A549 (cell line): ENCODE measurements around the gene IQCB1. TPM values are rescaled to one million over a fixed set of nuclear protein-coding genes. Genes with fewer than 3 reads are reported as not detected.
A peak's percentile ranks its signal among the peaks of the same experiment; 100 is the strongest.

Experiments
- ATAC-seq, 2 experiments: fragments of 200-7000 bp in 1 of 2; fragments of >200 bp in 1 of 2; cut with Nextera tagmentation in 1 of 2; cut with Tn5 transposase in 1 of 2; 3 replicates each; pipeline versions ENCODE4 v1.8.0 to v1.9.1; 2018 to 2020; ENCODE audit warnings: mild to moderate bottlenecking in 1 of 2, moderate library complexity in 1 of 2
- CTCF ChIA-PET: fragments of 300-600 bp; sonication (Branson Sonifier 250); formaldehyde crosslinking; extraction: SDS; loops from one replicate; lab custom pipeline; 2021; ENCODE audit warnings: antibody characterized with exemption, inconsistent platforms; lab: Yijun Ruan, JAX
- POLR2A ChIA-PET: fragments of 350-600 bp; formaldehyde crosslinking; extraction: SDS; loops from one replicate; lab custom pipeline; 2021; ENCODE audit warnings: antibody characterized with exemption, inconsistent platforms; lab: Yijun Ruan, JAX
- DNase-seq, 2 experiments: peaks; one replicate each; pipeline versions ENCODE4 v3.0.0 to v3.0.0-alpha.2; 2011 to 2016; ENCODE audit warnings: low read depth in 1 of 2, low spot score in 1 of 2
- FAIRE-seq: peaks from 2 replicates; lab custom pipeline; 2011; peaks lifted over from hg19 to GRCh38; lab: Jason Lieb, UNC
- H3K27ac ChIP-seq, 2 experiments: fragments of >200 bp; sonication (Bioruptor Twin); formaldehyde crosslinking; 3 replicates each; pipeline ENCODE4 v1.5.1; 2016 to 2017
- H3K4me1 ChIP-seq: fragments of >200 bp; sonication (Bioruptor Twin); formaldehyde crosslinking; 3 replicates; pipeline ENCODE4 v1.6.1; 2016
- H3K4me2 ChIP-seq: fragments of >200 bp; sonication (Bioruptor Twin); formaldehyde crosslinking; 3 replicates; pipeline ENCODE4 v1.6.1; 2016
- H3K4me3 ChIP-seq: fragments of >200 bp; sonication (Bioruptor Twin); formaldehyde crosslinking; 3 replicates; pipeline ENCODE4 v1.5.1; 2016
- H3K9me3 ChIP-seq: fragments of >200 bp; sonication (Bioruptor Twin); formaldehyde crosslinking; 3 replicates; pipeline ENCODE4 v1.6.1; 2016
- CHD2 ChIP-seq: fragments of 150-350 bp; IDR thresholded peaks from 2 replicates; pipeline ENCODE4 v1.6.1; 2014; ENCODE audit warnings: low read length; ENCODE audit not compliant: partially characterized antibody
- EHMT2 ChIP-seq: fragments of 200-600 bp; sonication (generic); IDR thresholded peaks from 2 replicates; pipeline ENCODE4 v1.6.1; 2016; ENCODE audit warnings: antibody characterized with exemption, low read depth, mild to moderate bottlenecking, moderate library complexity
- EP300 ChIP-seq, 2 experiments: fragments of >200 bp; sonication (Bioruptor Twin); formaldehyde crosslinking; IDR thresholded peaks; 2 replicates in 1 of 2; 3 replicates in 1 of 2; pipeline ENCODE4 v1.6.1; 2016 to 2017
- FOSB ChIP-seq: fragments of 250-450 bp; sonication (Bioruptor Pico); IDR thresholded peaks from 2 replicates; pipeline ENCODE4 v1.5.0; 2020; ENCODE audit warnings: mild to moderate bottlenecking, moderate library complexity
- FOXS1 ChIP-seq: fragments of 250-450 bp; sonication (Bioruptor Pico); IDR thresholded peaks from 2 replicates; pipeline ENCODE4 v1.5.0; 2020; ENCODE audit warnings: mild to moderate bottlenecking, moderate library complexity
- HOXB5 ChIP-seq: fragments of 250-450 bp; sonication (Bioruptor Pico); IDR thresholded peaks from 2 replicates; pipeline ENCODE4 v1.5.0; 2020; ENCODE audit warnings: mild to moderate bottlenecking, moderate library complexity
- JUN ChIP-seq, 2 experiments: fragments of >200 bp; sonication (Bioruptor Twin); formaldehyde crosslinking; IDR thresholded peaks; 2 replicates in 1 of 2; 3 replicates in 1 of 2; pipeline ENCODE4 v1.6.1; 2016 to 2017
- JUNB ChIP-seq: fragments of >200 bp; sonication (Bioruptor Twin); formaldehyde crosslinking; IDR thresholded peaks from 2 replicates; pipeline ENCODE4 v1.6.1; 2016
- KDM1A ChIP-seq: fragments of 200-600 bp; sonication (generic); IDR thresholded peaks from 2 replicates; pipeline ENCODE4 v1.6.1; 2016; ENCODE audit warnings: low read depth, mild to moderate bottlenecking
- MAFK ChIP-seq: fragments of 450-650 bp; IDR thresholded peaks from 2 replicates; pipeline ENCODE4 v1.6.1; 2014; ENCODE audit not compliant: partially characterized antibody
- MAZ ChIP-seq: fragments of 150-350 bp; IDR thresholded peaks from 2 replicates; pipeline ENCODE4 v1.6.1; 2014; ENCODE audit warnings: antibody characterized with exemption, low read depth, low read length, borderline replicate concordance
- NR3C1 ChIP-seq: fragments of >200 bp; sonication (Bioruptor Twin); formaldehyde crosslinking; IDR thresholded peaks from 3 replicates; pipeline ENCODE4 v1.6.1; 2017
- PHF8 ChIP-seq: fragments of 200-600 bp; sonication (generic); IDR thresholded peaks from 2 replicates; pipeline ENCODE4 v1.6.1; 2016; ENCODE audit warnings: low read depth, mild to moderate bottlenecking, antibody characterized with exemption, moderate library complexity, borderline replicate concordance
- POLR2A ChIP-seq: IDR thresholded peaks from 2 replicates; pipeline ENCODE4 v1.6.1; 2012; ENCODE audit warnings: mild to moderate bottlenecking, low read length
- POLR2AphosphoS2 ChIP-seq: conservative IDR thresholded peaks from 2 replicates; pipeline ENCODE4 v1.6.1; 2012; ENCODE audit warnings: low read length, improper control_type of control experiment, inconsistent platforms
- RAD21 ChIP-seq, 2 experiments: fragments of >200 bp in 1 of 2; sonication (Bioruptor Twin) in 1 of 2; formaldehyde crosslinking in 1 of 2; IDR thresholded peaks in 1 of 2; conservative IDR thresholded peaks in 1 of 2; 2 replicates in 1 of 2; 3 replicates in 1 of 2; pipeline ENCODE4 v1.6.1; 2012 to 2018; ENCODE audit warnings: inconsistent platforms in 1 of 2
- RARB ChIP-seq: fragments of 250-450 bp; sonication (Bioruptor Pico); IDR thresholded peaks from 2 replicates; pipeline ENCODE4 v1.8.0; 2021; ENCODE audit warnings: mild to moderate bottlenecking, moderate library complexity
- RCOR1 ChIP-seq: fragments of 150-350 bp; IDR thresholded peaks from 2 replicates; pipeline ENCODE4 v1.6.1; 2014; ENCODE audit warnings: antibody characterized with exemption, low read length, low read depth
- RFX5 ChIP-seq: fragments of 450-650 bp; IDR thresholded peaks from 2 replicates; pipeline ENCODE4 v1.7.1; 2014; ENCODE audit warnings: antibody characterized with exemption, mild to moderate bottlenecking, moderate library complexity
- SMC3 ChIP-seq: fragments of >200 bp; sonication (Bioruptor Twin); formaldehyde crosslinking; IDR thresholded peaks from 3 replicates; pipeline ENCODE4 v1.6.1; 2018; ENCODE audit warnings: inconsistent platforms
- TFCP2L1 ChIP-seq: fragments of 250-450 bp; sonication (Bioruptor Pico); IDR thresholded peaks from 2 replicates; pipeline ENCODE4 v1.5.0; 2021; ENCODE audit warnings: mild to moderate bottlenecking
- ZFP36 ChIP-seq: fragments of 450-650 bp; IDR thresholded peaks from 2 replicates; pipeline ENCODE4 v1.6.1; 2014; ENCODE audit warnings: borderline replicate concordance; ENCODE audit not compliant: partially characterized antibody
- ZSCAN20 ChIP-seq: fragments of 250-450 bp; sonication (Bioruptor Pico); IDR thresholded peaks from 2 replicates; pipeline ENCODE4 v1.8.0; 2022; ENCODE audit warnings: mild to moderate bottlenecking, moderate library complexity
- WGBS: methylation state at CpG from one replicate; pipeline ENCODE4 v1.1.6; 2017; ENCODE audit errors: missing lambda C conversion rate; 5-methylcytosine and 5-hydroxymethylcytosine counted together
- polyA minus RNA-seq: library from RNA; depleted of rRNA, polyadenylated mRNA; stranded (reverse); fragments of >200 nt; gene quantifications from 2 replicates; pipeline ENCODE4 v1.2.3, GENCODE V29; 2011; rRNA and poly(A)+ RNA removed
- polyA plus RNA-seq, 4 experiments: library from polyadenylated mRNA; depleted of rRNA in 3 of 4; stranded (reverse); fragments of >200 nt; fragmentation: RNase III in 1 of 4; extraction: RNeasy Plus Mini Kit Qiagen cat#74134 plus additional on column Dnase treatment in 1 of 4; gene quantifications; 2 replicates in 3 of 4; 3 replicates in 1 of 4; pipeline ENCODE4 v1.2.3, GENCODE V29; 2011 to 2017
- TF ChIP-seq, protein P1 (sequence below): fragments of >200 bp; sonication (Bioruptor Twin); formaldehyde crosslinking; IDR thresholded peaks from 3 replicates; pipeline ENCODE4 v1.6.1; 2016
- TF ChIP-seq, protein P2 (sequence below): IDR thresholded peaks from 2 replicates; pipeline ENCODE4 v1.6.1; 2012
- TF ChIP-seq, protein P3 (sequence below): IDR thresholded peaks from 2 replicates; pipeline ENCODE4 v1.6.1; 2012; ENCODE audit warnings: low read depth, borderline replicate concordance
- TF ChIP-seq, protein P4 (sequence below): fragments of 450-650 bp; IDR thresholded peaks from 2 replicates; pipeline ENCODE4 v1.6.1; 2014; ENCODE audit warnings: antibody characterized with exemption

IQCB1 gene, protein sequence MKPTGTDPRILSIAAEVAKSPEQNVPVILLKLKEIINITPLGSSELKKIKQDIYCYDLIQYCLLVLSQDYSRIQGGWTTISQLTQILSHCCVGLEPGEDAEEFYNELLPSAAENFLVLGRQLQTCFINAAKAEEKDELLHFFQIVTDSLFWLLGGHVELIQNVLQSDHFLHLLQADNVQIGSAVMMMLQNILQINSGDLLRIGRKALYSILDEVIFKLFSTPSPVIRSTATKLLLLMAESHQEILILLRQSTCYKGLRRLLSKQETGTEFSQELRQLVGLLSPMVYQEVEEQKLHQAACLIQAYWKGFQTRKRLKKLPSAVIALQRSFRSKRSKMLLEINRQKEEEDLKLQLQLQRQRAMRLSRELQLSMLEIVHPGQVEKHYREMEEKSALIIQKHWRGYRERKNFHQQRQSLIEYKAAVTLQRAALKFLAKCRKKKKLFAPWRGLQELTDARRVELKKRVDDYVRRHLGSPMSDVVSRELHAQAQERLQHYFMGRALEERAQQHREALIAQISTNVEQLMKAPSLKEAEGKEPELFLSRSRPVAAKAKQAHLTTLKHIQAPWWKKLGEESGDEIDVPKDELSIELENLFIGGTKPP
- 28.2 and 34.3 TPM in 2 replicates for polyA plus RNA-seq (2011; rRNA removed)
- polyA plus RNA-seq (2012; cell fraction: cytosol; rRNA removed) = 8.0 and 8.3 TPM in 2 replicates
- 12.4 and 21.3 TPM in 2 replicates for polyA plus RNA-seq (2012; cell fraction: nucleus; rRNA removed)
- polyA plus RNA-seq (2017; fragmentation: RNase III; extraction: RNeasy Plus Mini Kit Qiagen cat#74134 plus additional on column Dnase treatment) = 19.8 to 22.9 TPM (median 22.1 TPM) in 3 replicates
- 10.2 and 13.2 TPM in 2 replicates for polyA minus RNA-seq

DNA sequence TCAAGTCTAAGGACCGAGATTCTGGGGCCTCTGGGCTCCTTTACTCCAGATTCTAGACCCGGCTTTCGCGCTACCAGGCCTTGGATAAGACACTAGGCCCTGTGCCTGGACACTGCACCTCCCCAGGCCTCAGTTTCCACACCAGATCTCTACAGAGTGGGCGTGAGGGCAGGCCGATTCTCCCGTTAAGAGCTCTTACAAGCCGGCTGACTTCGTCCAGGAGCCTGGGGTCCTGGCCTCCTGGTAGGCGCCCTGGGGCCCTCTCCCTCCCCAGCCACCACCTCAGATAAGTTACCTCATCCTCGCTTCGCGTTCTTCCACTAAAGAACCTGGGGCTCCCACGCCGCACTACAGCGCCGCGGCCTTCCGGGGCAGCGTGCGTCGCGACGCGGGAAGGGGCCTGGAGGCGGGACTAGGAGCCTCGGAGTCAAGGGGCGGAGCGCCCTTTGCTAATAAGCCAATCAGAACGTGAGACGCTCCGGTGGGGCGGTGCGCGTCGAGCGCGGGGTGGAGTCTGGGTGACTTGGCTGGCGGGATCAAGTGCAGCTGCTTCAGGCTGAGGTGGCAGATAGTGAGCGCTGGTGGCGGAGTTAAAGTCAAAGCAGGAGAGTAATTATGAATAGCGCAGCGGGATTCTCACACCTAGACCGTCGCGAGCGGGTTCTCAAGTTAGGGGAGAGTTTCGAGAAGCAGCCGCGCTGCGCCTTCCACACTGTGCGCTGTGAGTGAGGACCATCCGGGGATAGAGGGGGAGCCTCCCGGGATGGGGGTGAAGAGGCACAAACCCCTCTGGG, at the start of gene IQCB1, which contains the start of gene EAF2:
Gene IQCB1, minus strand, starts transcription at position 390 of the 794 bp plus-strand sequence. CDS start 6,100 bp downstream, outside the sequence.
Gene EAF2, plus strand, starts transcription at position 539 of the 794 bp plus-strand sequence. Its CDS starts 77 bp downstream, at position 616.
- POLR2A ChIA-PET = interaction anchor here (1.0 to 1.6 kb wide), 2 partner anchors 9 to 30 kb away, joined by 3 read pairs; no protein-coding TSS in a partner anchor
- WGBS = 1% methylated on average over 27 of the region's 54 CpGs
- DNase-seq = peak; percentile 97
- no peak for FAIRE-seq
- TF ChIP-seq HOXB5 (0 out of 2 replicates have a peak, but pooled peaks have one; percentile 30), POLR2A (peak; percentile 69), ZSCAN20 (CRISPR knock-in tag) (no peak), JUN (IDR thresholded peaks at IDR 0.05) (peak in 1 of 2 experiments; percentile 59; a peak in 2 of 5 replicates), RFX5 (0 out of 2 replicates have a peak, but pooled peaks have one; percentile 50), RARB (CRISPR knock-in tag) (peak; percentile 47; the same call in 1 of the 2 replicates), MAFK (peak; percentile 65), JUNB (no peak), PHF8 (peak; percentile 90), CHD2 (no peak)
- TF ChIP-seq, protein P1, sequence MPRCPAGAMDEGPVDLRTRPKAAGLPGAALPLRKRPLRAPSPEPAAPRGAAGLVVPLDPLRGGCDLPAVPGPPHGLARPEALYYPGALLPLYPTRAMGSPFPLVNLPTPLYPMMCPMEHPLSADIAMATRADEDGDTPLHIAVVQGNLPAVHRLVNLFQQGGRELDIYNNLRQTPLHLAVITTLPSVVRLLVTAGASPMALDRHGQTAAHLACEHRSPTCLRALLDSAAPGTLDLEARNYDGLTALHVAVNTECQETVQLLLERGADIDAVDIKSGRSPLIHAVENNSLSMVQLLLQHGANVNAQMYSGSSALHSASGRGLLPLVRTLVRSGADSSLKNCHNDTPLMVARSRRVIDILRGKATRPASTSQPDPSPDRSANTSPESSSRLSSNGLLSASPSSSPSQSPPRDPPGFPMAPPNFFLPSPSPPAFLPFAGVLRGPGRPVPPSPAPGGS = peak; percentile 59; the same call in 1 of the 3 replicates
- TF ChIP-seq, protein P2, sequence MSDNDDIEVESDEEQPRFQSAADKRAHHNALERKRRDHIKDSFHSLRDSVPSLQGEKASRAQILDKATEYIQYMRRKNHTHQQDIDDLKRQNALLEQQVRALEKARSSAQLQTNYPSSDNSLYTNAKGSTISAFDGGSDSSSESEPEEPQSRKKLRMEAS = peak; percentile 95
- TF ChIP-seq, protein P3, sequence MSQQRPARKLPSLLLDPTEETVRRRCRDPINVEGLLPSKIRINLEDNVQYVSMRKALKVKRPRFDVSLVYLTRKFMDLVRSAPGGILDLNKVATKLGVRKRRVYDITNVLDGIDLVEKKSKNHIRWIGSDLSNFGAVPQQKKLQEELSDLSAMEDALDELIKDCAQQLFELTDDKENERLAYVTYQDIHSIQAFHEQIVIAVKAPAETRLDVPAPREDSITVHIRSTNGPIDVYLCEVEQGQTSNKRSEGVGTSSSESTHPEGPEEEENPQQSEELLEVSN = peak; percentile 96
- CTCF ChIA-PET = no interaction called here
- Histone ChIP-seq H3K4me3 (peak within 1 kb of the TSS; percentile 76), H3K4me1 (peaks cover 12% of the 10 kb centered on the region; the same call in 2 of the 3 replicates), H3K9me3 (no peaks in the 10 kb centered on the region), H3K4me2 (peak within 1 kb of the TSS; percentile 92), H3K27ac (peak within 1 kb of the TSS; percentile 82 to 88)
- ATAC-seq = peak; percentile 99 to 100

DNA sequence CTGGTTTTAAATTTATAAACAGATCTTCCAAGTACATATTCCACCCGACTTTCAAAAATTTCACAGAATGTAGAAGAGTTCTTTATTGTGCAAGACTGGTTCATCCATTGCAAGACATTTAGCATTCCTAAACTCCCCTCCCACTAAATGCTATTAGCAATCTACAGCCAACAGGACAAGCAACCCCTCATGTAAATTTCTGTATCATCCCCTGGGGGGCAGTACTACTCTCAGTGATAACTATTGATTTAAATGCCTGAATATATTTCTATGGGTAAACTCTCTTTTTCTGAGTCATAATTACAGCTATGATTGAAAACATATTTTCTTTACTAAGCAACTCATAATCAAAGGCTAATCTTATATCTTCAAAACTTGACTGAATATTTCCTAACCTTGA, 48.6 kb upstream of the IQCB1 start:
- peak; percentile 14 to 26; a peak in 1 of 5 replicates for TF ChIP-seq RAD21 (conservative IDR thresholded peaks at IDR 0.05 in 1 of 2, IDR thresholded peaks at IDR 0.05 in 1 of 2)
- TF ChIP-seq SMC3 = no peak
- no peak for TF ChIP-seq ZFP36
- H3K4me3 ChIP-seq = no peak overlapping the region
- no peak overlapping the region for H3K27ac ChIP-seq
- DNase-seq (peak; percentile 22 to 35), FAIRE-seq (no peak), ATAC-seq (peak in 1 of 2 experiments; percentile 52; a peak in 1 of 6 replicates)
- no peaks in the 10 kb centered on the region for H3K9me3 ChIP-seq
- CTCF ChIA-PET = interaction anchor here (0.5 kb wide), 1 partner anchor 53 kb away, joined by 6 read pairs; no protein-coding TSS in a partner anchor
- no peaks in the 10 kb centered on the region for H3K4me1 ChIP-seq
- POLR2A ChIA-PET = no interaction called here
- no peak overlapping the region for H3K4me2 ChIP-seq
- 0% methylated on average over 1 of the region's 1 CpG for WGBS

DNA sequence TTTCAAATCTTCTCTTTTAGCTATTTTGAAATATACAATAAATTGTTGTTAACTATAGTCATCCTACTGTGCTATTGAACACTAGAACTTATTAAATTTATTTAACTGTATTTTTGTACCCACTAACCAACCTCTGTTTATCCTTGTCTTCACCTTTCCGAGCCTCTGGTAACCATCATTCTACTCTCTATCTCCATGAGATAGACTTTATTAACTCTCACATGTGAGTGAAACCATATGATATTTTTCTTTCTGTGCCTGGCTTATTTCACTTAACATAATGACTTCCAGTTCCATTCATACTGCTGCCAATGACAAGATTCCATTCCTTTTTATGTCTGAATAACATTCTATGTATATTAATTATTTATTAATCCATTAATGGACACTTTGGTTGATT, 43.6 kb upstream of the IQCB1 start:
- H3K4me2 ChIP-seq = no peak overlapping the region
- no peak overlapping the region for H3K4me3 ChIP-seq
- H3K4me1 ChIP-seq = no peaks in the 10 kb centered on the region
- no peak for DNase-seq
- no peak overlapping the region for H3K27ac ChIP-seq
- POLR2A ChIA-PET = no interaction called here
- no peak for FAIRE-seq
- ATAC-seq = no peak
- no peaks in the 10 kb centered on the region for H3K9me3 ChIP-seq
- 76% methylated on average over 1 of the region's 1 CpG for WGBS
- CTCF ChIA-PET = no interaction called here
- TF ChIP-seq RCOR1 (no peak), HOXB5 (no peak), MAZ (no peak), POLR2AphosphoS2 (no peak), KDM1A (no peak), JUNB (no peak), NR3C1 (no peak), FOSB (no peak), MAFK (no peak), TFCP2L1 (CRISPR knock-in tag) (no peak), EP300 (IDR thresholded peaks at IDR 0.05) (no peak), EHMT2 (no peak), FOXS1 (CRISPR knock-in tag) (no peak)
- TF ChIP-seq, protein P4, sequence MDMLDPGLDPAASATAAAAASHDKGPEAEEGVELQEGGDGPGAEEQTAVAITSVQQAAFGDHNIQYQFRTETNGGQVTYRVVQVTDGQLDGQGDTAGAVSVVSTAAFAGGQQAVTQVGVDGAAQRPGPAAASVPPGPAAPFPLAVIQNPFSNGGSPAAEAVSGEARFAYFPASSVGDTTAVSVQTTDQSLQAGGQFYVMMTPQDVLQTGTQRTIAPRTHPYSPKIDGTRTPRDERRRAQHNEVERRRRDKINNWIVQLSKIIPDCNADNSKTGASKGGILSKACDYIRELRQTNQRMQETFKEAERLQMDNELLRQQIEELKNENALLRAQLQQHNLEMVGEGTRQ = no peak
- TF ChIP-seq, protein P3 = no peak
